GM12874 (cell line): ENCODE data around the gene LKAAEAR1.

Source experiments
- TF ChIP-seq, protein P1 (sequence below): IDR thresholded peaks from 2 replicates; pipeline ENCODE4 v1.5.1; 2011; ENCODE audit warnings: low read depth, mild to moderate bottlenecking, control low read depth, low read length, moderate library complexity; ENCODE audit not compliant: insufficient read depth

Gene LKAAEAR1, protein sequence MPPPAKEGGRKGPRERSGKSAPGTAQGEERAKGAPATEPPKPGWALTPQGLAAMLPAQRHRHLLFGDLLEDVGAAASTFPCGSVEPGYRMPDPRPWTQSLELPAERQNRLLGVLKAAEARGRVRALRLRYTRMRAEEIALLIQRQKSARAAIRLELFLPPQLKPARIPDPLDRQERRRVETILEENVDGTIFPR

DNA sequence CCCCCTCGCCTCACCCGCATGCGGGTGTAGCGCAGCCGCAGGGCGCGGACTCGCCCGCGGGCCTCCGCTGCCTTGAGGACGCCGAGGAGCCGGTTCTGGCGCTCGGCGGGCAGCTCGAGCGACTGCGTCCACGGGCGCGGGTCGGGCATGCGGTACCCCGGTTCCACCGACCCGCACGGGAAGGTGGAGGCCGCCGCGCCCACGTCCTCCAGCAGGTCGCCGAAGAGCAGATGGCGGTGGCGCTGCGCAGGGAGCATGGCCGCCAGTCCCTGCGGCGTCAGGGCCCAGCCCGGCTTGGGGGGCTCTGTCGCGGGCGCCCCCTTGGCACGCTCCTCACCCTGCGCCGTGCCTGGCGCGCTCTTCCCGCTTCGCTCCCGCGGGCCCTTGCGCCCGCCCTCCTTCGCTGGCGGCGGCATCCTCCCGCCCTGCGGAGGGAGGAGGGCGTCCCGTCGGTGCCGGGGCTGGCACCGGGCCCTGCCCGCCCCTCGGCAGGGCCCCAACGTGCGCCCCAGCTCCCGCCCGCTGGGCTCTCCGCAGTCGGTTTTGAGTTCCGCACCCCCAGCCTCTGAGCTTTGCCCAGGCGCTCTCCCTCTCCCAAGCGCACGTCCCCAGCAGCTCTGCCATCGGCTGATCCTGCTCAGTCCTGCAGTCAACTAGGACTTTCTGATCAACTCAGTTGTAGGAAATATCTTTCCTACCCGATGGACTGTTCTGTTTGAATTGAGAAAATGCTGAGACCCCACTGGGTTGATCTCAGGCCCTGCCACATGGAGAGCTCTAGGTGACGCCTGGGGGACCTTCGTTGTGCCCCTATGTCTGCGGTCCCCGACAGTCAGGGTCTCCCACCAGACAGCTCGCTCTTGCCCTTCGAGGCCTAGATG lies at the start of gene LKAAEAR1:
LKAAEAR1 (minus strand) TSS at position 595 of the 881 bp plus-strand sequence; CDS start at position 416, 179 bp downstream.
- TF ChIP-seq, protein P1, sequence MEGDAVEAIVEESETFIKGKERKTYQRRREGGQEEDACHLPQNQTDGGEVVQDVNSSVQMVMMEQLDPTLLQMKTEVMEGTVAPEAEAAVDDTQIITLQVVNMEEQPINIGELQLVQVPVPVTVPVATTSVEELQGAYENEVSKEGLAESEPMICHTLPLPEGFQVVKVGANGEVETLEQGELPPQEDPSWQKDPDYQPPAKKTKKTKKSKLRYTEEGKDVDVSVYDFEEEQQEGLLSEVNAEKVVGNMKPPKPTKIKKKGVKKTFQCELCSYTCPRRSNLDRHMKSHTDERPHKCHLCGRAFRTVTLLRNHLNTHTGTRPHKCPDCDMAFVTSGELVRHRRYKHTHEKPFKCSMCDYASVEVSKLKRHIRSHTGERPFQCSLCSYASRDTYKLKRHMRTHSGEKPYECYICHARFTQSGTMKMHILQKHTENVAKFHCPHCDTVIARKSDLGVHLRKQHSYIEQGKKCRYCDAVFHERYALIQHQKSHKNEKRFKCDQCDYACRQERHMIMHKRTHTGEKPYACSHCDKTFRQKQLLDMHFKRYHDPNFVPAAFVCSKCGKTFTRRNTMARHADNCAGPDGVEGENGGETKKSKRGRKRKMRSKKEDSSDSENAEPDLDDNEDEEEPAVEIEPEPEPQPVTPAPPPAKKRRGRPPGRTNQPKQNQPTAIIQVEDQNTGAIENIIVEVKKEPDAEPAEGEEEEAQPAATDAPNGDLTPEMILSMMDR: no peak

DNA sequence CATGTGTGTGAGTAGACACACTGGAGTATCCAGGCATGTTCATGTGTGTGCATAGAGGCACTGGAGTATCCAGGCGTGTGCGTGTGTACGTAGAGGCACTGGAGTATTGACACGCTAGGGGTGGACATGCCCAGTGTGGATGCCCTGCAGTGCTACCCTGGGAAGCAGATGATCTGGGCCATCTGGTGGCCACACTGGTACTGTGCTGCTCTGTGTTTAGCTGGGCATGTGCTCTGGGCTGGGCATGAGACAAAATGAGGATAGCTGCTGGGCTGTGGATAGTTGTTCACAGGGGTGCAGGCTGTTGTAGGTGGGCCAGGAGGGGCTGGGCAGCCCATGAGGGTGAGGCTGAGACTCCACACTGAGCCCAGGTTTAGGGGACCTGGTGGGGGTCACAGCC lies 47.2 kb upstream of the LKAAEAR1 start:
- TF ChIP-seq, protein P1: peak; percentile 16; the same call in 1 of the 2 replicates

DNA sequence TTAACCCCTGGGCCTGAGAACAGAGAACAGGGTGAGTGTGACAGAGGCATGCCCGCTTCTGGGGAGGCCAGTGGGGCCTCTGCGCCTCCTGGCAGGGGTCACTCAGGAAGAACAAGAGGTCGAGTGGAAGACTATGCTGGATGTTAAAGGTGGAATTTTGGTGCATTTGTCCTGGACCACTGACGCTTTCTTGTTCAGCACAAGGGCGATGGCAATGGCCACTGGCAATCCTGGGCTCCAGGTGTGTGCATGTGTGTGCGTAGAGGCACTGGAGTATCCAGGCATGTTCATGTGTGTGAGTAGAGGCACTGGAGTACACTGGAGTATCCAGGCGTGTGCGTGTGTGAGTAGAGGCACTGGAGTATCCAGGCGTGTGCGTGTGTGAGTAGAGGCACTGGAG lies 46.7 kb upstream of the LKAAEAR1 start:
- TF ChIP-seq, protein P1: no peak

DNA sequence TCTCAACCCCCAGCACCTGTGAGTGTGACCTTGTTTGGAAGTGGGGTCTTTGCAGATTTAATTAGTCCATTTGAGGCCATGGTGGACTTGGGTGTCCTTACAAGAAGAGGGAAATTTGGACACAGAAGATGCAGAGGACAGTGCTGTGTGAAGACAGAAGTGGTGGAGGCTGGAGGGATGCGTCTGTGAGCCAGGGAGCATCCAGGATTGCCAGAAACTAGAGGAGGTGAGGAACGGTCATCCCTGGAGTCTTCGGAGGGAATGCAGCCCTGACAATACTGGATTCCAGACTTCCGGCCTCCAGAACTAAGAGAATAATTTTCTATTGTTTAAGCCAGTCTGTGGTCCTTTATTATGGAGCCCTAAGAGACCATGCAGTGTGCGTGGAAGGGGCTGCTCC lies 46.1 kb upstream of the LKAAEAR1 start:
- TF ChIP-seq, protein P1: no peak

DNA sequence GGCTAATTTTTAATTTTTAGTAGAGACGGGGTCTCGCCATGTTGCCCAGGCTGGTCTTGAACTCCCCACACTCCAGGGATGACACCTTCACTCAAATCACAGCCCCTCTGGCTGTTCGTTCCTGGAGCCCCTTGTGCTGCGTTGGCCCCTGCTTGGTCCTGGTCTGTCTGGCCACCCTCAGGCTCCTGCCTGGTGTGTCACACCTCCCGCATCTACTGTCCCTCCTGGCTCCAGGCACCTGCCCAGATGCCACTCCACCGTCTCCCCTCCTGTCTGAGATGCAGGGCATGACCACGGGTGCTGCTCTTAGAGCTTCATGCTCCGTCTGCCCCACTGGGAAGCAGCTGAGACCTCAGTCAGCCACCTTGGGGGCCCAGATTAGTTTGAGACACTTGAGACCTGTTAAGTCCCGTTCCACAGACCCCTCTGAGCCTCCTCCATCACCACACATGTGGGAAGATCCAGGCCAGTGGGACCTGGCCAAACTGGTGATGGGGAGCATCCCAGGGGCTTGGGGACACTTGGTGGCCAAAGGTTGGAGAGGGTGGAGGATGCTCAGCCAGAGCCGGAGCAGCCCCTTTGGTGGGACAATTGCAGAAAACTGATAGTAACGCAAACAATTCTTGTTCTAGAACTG lies 45.1 kb upstream of the LKAAEAR1 start:
- TF ChIP-seq, protein P1: no peak

DNA sequence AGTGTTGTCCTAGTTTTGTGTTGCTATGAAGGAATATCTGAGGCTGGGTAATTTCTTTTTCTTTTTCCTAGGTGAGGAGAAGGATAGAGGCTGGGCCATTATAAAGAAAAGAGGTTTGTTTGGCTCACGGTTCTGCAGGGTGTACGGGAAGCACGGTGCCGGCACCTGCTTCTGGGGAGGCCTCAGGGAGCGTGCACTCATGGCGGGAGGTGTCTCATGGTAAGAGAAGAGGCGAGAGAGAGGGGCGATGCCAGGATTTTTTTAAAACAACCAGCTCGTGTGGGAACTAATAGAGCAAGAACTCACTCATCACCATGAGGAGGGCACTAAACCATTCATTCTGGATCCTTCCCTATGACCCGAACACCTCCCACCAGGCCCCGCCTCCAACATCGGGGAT lies 37.4 kb upstream of the LKAAEAR1 start:
- TF ChIP-seq, protein P1: no peak

DNA sequence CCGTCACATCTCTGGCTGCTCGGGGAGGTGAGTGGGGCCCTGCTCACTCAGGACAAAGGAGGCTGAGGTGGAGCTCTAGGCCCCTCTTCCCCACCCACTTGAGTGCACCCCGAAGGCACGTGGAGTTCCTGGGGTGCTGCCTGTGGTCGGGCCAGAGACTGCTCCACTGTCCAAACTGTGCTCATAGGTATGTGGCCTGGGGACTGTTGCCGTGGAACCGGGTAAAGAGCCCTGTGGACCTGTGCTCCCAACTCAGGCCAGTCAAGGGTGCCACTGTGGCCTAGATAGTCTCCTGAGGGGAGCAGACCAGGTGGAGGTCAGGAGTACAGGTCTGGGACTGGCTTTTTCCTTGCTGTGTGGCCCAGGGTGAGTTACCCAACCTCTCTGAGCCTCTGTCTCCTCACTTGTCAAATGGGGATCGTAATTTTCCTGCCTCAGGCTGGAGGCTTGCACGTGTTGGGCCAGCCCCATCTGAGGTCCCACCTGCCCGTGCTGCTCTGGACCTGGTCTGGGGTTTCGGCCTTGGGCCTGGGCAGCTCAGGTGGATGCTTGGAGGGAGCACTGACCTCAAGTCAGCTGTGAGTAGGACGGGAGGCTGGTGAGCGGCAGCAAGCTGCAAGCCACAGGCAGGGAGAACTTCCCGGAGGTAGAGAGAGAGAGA lies 35.6 kb upstream of the LKAAEAR1 start:
- TF ChIP-seq, protein P1: no peak
